ENCODE measurements around the gene C1orf105.

The C1orf105 gene

DNA sequence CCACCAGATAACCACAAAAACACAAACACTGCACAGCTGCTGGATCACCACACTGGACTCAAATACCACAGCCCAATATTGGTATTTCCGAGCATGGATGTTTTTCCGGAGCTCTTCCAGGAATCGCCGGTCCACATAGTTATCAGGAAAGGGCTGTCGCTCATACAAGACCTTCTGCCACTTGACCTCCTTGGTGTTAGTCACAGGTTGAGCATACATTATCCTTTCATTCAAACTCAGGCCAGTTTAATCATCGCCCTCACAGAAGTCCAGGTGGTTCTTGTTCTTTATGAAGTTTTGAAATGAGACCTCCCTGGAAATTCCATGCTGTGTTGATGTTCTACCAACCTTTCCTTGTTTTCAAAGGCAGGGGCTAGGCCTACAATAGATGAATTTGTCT is 21.9 kb downstream of the C1orf105 start:
- H3K36me3 ChIP-seq (ENCODE audit: control insufficient read depth, insufficient read depth, low read length), result peaks cover 3% of the 10 kb centered on the region
- peak overlapping the region; percentile 81 for H3K4me3 ChIP-seq (ENCODE audit: low read length)
- H3K27ac ChIP-seq (ENCODE audit: low read depth, low read length), result no peak overlapping the region
- peaks cover 5% of the 10 kb centered on the region for H3K4me1 ChIP-seq (ENCODE audit: control insufficient read depth, insufficient read depth, low read length)
- no peak overlapping the region for H3K9ac ChIP-seq (ENCODE audit: low read length)
- H3K27me3 ChIP-seq (ENCODE audit: control insufficient read depth, insufficient read depth, low read length), result no peaks in the 10 kb centered on the region

GRCh38 chr1:172442843-172443565 is 22.5 kb downstream of the C1orf105 start:
- Histone ChIP-seq H3K4me1 (ENCODE audit: control insufficient read depth, insufficient read depth, low read length) (peaks cover 5% of the 10 kb centered on the region), H3K27me3 (ENCODE audit: control insufficient read depth, insufficient read depth, low read length) (no peaks in the 10 kb centered on the region), H3K27ac (ENCODE audit: low read depth, low read length) (no peak overlapping the region), H3K36me3 (ENCODE audit: control insufficient read depth, insufficient read depth, low read length) (peaks cover 3% of the 10 kb centered on the region), H3K4me3 (ENCODE audit: low read length) (peak overlapping the region; percentile 81), H3K9ac (ENCODE audit: low read length) (no peak overlapping the region)

GRCh38 chr1:172443666-172444453 is 23.4 kb downstream of the C1orf105 start, which contains the start of gene PIGC:
PIGC (minus strand) TSS chr1:172444069; CDS start chr1:172442622, 1,447 bp downstream.
- Histone ChIP-seq H3K4me3 (ENCODE audit: low read length) (peak within 1 kb of the TSS; percentile 81), H3K27me3 (ENCODE audit: control insufficient read depth, insufficient read depth, low read length) (no peaks in the 10 kb centered on the region), H3K27ac (ENCODE audit: low read depth, low read length) (peak within 1 kb of the TSS; percentile 73), H3K9ac (ENCODE audit: low read length) (peak within 1 kb of the TSS; percentile 66), H3K4me1 (ENCODE audit: control insufficient read depth, insufficient read depth, low read length) (peaks cover 5% of the 10 kb centered on the region), H3K36me3 (ENCODE audit: control insufficient read depth, insufficient read depth, low read length) (peaks cover 3% of the 10 kb centered on the region)

DNA sequence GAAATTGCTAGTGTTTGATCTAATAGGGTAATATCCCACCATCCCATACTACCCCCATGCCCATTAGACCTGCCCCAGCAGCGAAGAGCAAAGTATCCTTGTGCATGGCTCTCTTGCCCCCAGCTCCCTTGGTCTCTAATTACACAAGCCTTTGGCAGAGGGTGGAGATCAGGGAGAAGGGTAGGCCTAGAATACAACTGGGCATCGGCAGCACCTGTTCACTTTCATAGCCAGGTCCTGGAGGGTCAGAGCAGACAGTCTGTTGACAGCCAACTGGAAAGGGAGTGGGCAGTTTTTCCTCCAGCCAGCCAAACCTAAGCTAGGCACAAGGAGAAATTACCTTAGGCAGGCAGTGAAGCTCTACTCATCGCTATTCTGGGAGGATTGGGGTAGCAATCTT is 26.1 kb downstream of the C1orf105 start:
- Histone ChIP-seq H3K27me3 (ENCODE audit: control insufficient read depth, insufficient read depth, low read length) (no peaks in the 10 kb centered on the region), H3K36me3 (ENCODE audit: control insufficient read depth, insufficient read depth, low read length) (peaks cover 3% of the 10 kb centered on the region), H3K9ac (ENCODE audit: low read length) (no peak overlapping the region), H3K27ac (ENCODE audit: low read depth, low read length) (no peak overlapping the region), H3K4me3 (ENCODE audit: low read length) (no peak overlapping the region), H3K4me1 (ENCODE audit: control insufficient read depth, insufficient read depth, low read length) (peaks cover 5% of the 10 kb centered on the region)

- Histone ChIP-seq H3K4me1 (ENCODE audit: control insufficient read depth, insufficient read depth, low read length) (peaks cover 5% of the 10 kb centered on the region), H3K9ac (ENCODE audit: low read length) (no peak overlapping the region), H3K27ac (ENCODE audit: low read depth, low read length) (no peak overlapping the region), H3K36me3 (ENCODE audit: control insufficient read depth, insufficient read depth, low read length) (no peaks in the 10 kb centered on the region), H3K4me3 (ENCODE audit: low read length) (no peak overlapping the region), H3K27me3 (ENCODE audit: control insufficient read depth, insufficient read depth, low read length) (no peaks in the 10 kb centered on the region)
Measured at GRCh38 chr1:172447641-172448040, 27.2 kb downstream of the C1orf105 start.

DNA sequence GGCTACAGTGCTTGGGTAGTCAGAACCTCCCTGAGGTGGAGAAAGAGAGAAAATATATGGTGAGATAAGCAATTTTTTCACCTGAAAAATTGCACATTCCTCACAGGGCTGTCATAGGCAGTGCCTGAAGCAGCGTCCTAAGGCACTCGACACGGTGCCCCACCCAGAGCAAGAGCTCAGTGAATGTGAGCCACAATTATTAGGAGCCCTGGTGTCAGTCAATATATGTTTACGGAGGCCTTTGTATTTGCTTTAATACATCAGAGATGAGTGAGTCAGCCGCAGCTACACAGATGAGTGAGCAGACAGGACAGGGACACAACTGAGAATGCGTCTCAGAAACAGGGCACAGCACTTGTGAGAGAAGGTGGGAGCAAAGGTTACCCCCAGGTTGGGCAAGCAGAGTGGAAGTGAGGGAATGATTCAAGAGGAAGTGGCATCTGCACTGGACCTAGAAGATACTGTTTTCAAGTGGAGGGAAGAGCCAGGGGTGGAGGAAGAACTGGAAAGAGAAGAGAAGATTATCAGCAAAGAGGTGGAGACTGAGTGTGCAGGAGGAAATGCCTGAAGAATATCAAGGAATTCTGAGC is 28.6 kb downstream of the C1orf105 start:
- Histone ChIP-seq H3K4me3 (ENCODE audit: low read length) (no peak overlapping the region), H3K9ac (ENCODE audit: low read length) (no peak overlapping the region), H3K27ac (ENCODE audit: low read depth, low read length) (no peak overlapping the region), H3K27me3 (ENCODE audit: control insufficient read depth, insufficient read depth, low read length) (no peaks in the 10 kb centered on the region), H3K36me3 (ENCODE audit: control insufficient read depth, insufficient read depth, low read length) (no peaks in the 10 kb centered on the region), H3K4me1 (ENCODE audit: control insufficient read depth, insufficient read depth, low read length) (peaks cover 2% of the 10 kb centered on the region)

DNA sequence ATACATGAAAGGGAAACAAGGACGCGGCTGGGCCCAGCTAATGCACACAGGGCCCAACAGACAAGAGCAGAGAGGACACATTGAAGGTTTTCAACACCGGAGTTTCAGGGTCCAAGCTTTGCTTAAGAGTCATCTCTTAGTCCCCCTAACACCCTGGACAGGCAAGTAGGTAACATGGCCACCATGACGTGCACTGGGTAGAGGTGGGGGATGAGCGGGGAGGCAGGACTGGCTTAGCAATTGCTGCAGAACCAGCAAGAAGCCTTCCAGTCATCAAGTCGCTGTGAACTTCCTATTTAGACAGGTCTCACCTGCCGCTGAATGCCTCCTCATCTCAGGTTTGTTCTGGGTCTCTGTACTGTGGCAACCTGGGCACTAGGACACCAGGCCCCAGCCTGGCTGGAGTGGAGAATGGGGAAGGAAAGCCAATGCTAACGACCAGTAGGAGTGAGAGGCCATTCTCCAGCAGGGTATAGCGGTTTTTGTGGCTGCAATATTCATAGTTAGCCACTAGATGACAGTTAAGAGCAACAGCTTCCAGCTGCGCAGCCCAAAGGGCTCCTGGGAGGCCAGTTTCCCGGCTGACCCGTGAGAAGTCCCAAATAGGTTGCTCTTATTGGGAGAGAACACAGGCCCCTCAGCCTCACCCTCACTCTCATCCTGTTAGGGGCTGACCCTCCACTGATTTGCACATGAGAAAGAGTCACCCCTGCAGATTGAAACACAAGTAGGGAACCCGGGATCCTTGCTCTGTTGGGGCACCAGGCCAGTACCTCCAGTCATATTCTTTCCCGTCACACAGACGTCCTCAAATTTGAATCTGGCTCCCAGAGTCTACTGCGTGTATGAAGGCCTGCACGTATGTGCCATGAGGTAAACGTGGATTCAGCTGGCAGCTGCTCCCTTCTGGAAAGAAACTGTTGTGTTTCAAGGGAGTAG is 29.4 kb downstream of the C1orf105 start:
- peak overlapping the region; percentile 37 for H3K4me3 ChIP-seq (ENCODE audit: low read length)

GRCh38 chr1:172450524-172450885 is 30.0 kb downstream of the C1orf105 start:
- no peak overlapping the region for H3K27ac ChIP-seq (ENCODE audit: low read depth, low read length)
- H3K36me3 ChIP-seq (ENCODE audit: control insufficient read depth, insufficient read depth, low read length), result no peaks in the 10 kb centered on the region
- H3K27me3 ChIP-seq (ENCODE audit: control insufficient read depth, insufficient read depth, low read length), result no peaks in the 10 kb centered on the region
- H3K4me1 ChIP-seq (ENCODE audit: control insufficient read depth, insufficient read depth, low read length), result no peaks in the 10 kb centered on the region
- H3K9ac ChIP-seq (ENCODE audit: low read length), result no peak overlapping the region
- H3K4me3 ChIP-seq (ENCODE audit: low read length), result no peak overlapping the region

More for the DNA sequence above, 29.4 kb downstream of the C1orf105 start:
- Histone ChIP-seq H3K4me1 (ENCODE audit: control insufficient read depth, insufficient read depth, low read length) (no peaks in the 10 kb centered on the region), H3K9ac (ENCODE audit: low read length) (no peak overlapping the region), H3K36me3 (ENCODE audit: control insufficient read depth, insufficient read depth, low read length) (no peaks in the 10 kb centered on the region), H3K27me3 (ENCODE audit: control insufficient read depth, insufficient read depth, low read length) (no peaks in the 10 kb centered on the region), H3K27ac (ENCODE audit: low read depth, low read length) (no peak overlapping the region)

- no peak overlapping the region for H3K9ac ChIP-seq (ENCODE audit: low read length)
- no peaks in the 10 kb centered on the region for H3K4me1 ChIP-seq (ENCODE audit: control insufficient read depth, insufficient read depth, low read length)
- H3K27ac ChIP-seq (ENCODE audit: low read depth, low read length), result no peak overlapping the region
- no peak overlapping the region for H3K4me3 ChIP-seq (ENCODE audit: low read length)
- H3K27me3 ChIP-seq (ENCODE audit: control insufficient read depth, insufficient read depth, low read length), result no peaks in the 10 kb centered on the region
- H3K36me3 ChIP-seq (ENCODE audit: control insufficient read depth, insufficient read depth, low read length), result no peaks in the 10 kb centered on the region
Measured at GRCh38 chr1:172451002-172451443, 30.5 kb downstream of the C1orf105 start.

DNA sequence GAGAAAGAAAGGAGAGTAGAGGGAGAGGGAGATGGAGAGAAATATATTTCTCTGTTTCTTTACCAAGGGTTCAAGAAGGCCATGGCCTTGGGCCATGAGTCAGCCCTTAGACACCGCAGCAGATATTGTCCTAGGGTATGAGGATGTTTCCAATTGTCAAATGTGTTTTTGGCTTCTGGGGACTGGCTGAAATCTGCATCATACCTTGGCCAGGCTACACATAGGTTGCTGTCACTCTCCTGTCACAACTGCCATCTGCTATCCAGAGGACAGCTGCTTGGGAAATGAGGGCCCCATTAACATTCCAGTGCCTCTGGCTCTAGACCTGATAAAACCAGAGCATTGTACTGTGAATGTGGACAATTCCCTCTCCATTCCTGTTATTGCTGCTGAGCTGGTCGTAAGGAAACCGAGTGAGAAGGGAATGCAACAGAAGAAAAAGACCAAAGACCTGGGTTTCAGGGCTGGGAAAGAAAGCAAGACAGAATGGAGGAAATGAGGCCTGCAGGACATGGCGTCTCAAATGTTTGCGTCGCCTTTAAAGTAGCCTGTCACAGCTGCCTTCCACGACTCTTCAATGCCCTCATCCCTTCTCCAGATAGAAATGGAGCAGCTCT is 32.2 kb downstream of the C1orf105 start:
- Histone ChIP-seq H3K27me3 (ENCODE audit: control insufficient read depth, insufficient read depth, low read length) (no peaks in the 10 kb centered on the region), H3K36me3 (ENCODE audit: control insufficient read depth, insufficient read depth, low read length) (no peaks in the 10 kb centered on the region), H3K4me3 (ENCODE audit: low read length) (no peak overlapping the region), H3K4me1 (ENCODE audit: control insufficient read depth, insufficient read depth, low read length) (no peaks in the 10 kb centered on the region), H3K27ac (ENCODE audit: low read depth, low read length) (no peak overlapping the region), H3K9ac (ENCODE audit: low read length) (no peak overlapping the region)

DNA sequence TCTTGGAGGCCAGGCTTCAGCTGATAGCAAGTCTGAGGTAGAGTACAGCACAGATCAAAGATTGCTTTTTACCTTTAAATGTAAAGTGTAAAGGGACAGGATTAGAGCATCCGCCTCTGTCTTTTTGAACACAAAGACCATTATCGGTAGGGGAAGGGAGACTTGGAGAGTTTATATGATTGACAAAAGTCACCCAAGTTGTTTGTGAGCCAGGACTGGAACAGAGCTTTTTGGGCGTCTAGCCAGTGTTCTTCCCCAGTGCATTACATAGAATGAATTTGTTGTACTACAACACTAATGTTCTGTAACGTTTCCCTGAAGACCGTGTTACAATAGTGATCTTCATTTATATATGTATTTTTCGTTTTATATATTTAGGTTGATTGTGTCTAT is 32.7 kb downstream of the C1orf105 start:
- Histone ChIP-seq H3K4me1 (ENCODE audit: control insufficient read depth, insufficient read depth, low read length) (no peaks in the 10 kb centered on the region), H3K9ac (ENCODE audit: low read length) (no peak overlapping the region), H3K27me3 (ENCODE audit: control insufficient read depth, insufficient read depth, low read length) (no peaks in the 10 kb centered on the region), H3K27ac (ENCODE audit: low read depth, low read length) (no peak overlapping the region), H3K4me3 (ENCODE audit: low read length) (no peak overlapping the region), H3K36me3 (ENCODE audit: control insufficient read depth, insufficient read depth, low read length) (no peaks in the 10 kb centered on the region)
